Measurements from ENCODE around the gene CMTM7. TPM values are rescaled to one million over a fixed set of nuclear protein-coding genes. Genes with fewer than 3 reads are reported as not detected.

Gene CMTM7
- total and polyA plus RNA-seq, 2 of the 8 experiments (the other 6 are each of a cell fraction or from before 2014, with no cell fraction given) = 33.3 to 65.8 TPM

- Histone ChIP-seq H3K4ac (replicated peaks; ENCODE audit: insufficient read length, low read depth, low read length) (no peak overlapping the region), H4K91ac (replicated peaks; ENCODE audit: insufficient read length, low read length) (no peak overlapping the region), H3K79me1 (ENCODE audit: low read depth, low read length) (no peaks in the 10 kb centered on the region), H3K4me2 (ENCODE audit: insufficient read depth in 1 of 2, low read depth in 2 of 2, low read length in 2 of 2) (0 out of 4 replicates have a peak overlapping the region, but pooled peaks of 1 of the 2 experiments have one; percentile 10), H3K14ac (ENCODE audit: insufficient read length) (no peak overlapping the region), H4K5ac (ENCODE audit: insufficient read length, low read depth, low read length) (no peak overlapping the region), H3K4me3 (ENCODE audit: extremely low read depth in 1 of 4, insufficient read depth in 2 of 4, low read depth in 3 of 4, low read length in 4 of 4) (no peak overlapping the region), H2BK12ac (ENCODE audit: low read depth, low read length) (no peak overlapping the region), H3K18ac (ENCODE audit: extremely low read depth, low read length) (no peak overlapping the region), H3K36me3 (ENCODE audit: control insufficient read depth in 2 of 4, insufficient read depth in 4 of 4, low read length in 3 of 4) (peaks cover 0 to 6% (median 0%) of the 10 kb centered on the region in 4 experiments; a peak in 1 of 8 replicates), H3K27me3 (replicated peaks in 1 of 4; ENCODE audit: control insufficient read depth in 3 of 4, extremely low read depth in 1 of 4, insufficient read depth in 3 of 4, low read length in 3 of 4) (no peaks in the 10 kb centered on the region), H2BK5ac (ENCODE audit: low read depth, low read length) (no peak overlapping the region), H2BK120ac (replicated peaks; ENCODE audit: low read depth, low read length) (no peak overlapping the region), H3K27ac (ENCODE audit: low read depth, low read length) (no peak overlapping the region), H2BK20ac (ENCODE audit: low read length) (no peak overlapping the region), H4K20me1 (replicated peaks in 1 of 2; ENCODE audit: control insufficient read depth in 1 of 2, insufficient read depth in 2 of 2, low read length in 2 of 2) (no peaks in the 10 kb centered on the region), H3K79me2 (ENCODE audit: control insufficient read depth in 1 of 2, insufficient read depth in 2 of 2, low read length in 2 of 2) (no peaks in the 10 kb centered on the region), H3K9me3 (ENCODE audit: insufficient read depth in 2 of 2, low read depth in 1 of 2, low read length in 1 of 2) (no peaks in the 10 kb centered on the region), H2AK5ac (ENCODE audit: low read depth, low read length) (no peak overlapping the region), H4K8ac (ENCODE audit: extremely low read depth, insufficient read depth, low read length) (no peak overlapping the region), H3K4me1 (replicated peaks in 1 of 4; ENCODE audit: control insufficient read depth in 3 of 4, insufficient read depth in 4 of 4, low read length in 3 of 4) (peaks cover 0 to 7% (median 5%) of the 10 kb centered on the region in 4 experiments; a peak in 3 of 7 replicates), H2BK15ac (ENCODE audit: low read length) (no peak overlapping the region), H3K23ac (ENCODE audit: insufficient read length) (no peak overlapping the region), H2AFZ (ENCODE audit: low read length) (no peak overlapping the region), H3K9ac (replicated peaks in 1 of 4; ENCODE audit: extremely low read depth in 1 of 4, low read depth in 3 of 4, low read length in 3 of 4) (no peak overlapping the region), H3K56ac (replicated peaks; ENCODE audit: insufficient read length, low read depth, low read length) (no peak overlapping the region), H3K23me2 (ENCODE audit: low read depth, low read length) (no peaks in the 10 kb centered on the region)
- ChIA-PET POLR2A (ENCODE audit: partially characterized antibody) (no interaction called here), CTCF (ENCODE audit: partially characterized antibody) (interaction anchor here (0.7 to 4.3 kb wide), 5 partner anchors 8 to 271 kb away, joined by 3 to 32 read pairs (median 3); no protein-coding TSS in a partner anchor)
- no peak for DNase-seq (ENCODE audit: low read depth in 1 of 2, low spot score in 2 of 2)
- TF ChIP-seq SIRT6 (IDR thresholded peaks at IDR 0.05; ENCODE audit: low read length) (no peak), TBP (IDR thresholded peaks at IDR 0.05; ENCODE audit: low read depth, low read length) (no peak), POU5F1 (IDR thresholded peaks at IDR 0.05; ENCODE audit: low read depth, low read length) (no peak), KDM4A (IDR thresholded peaks at IDR 0.05; ENCODE audit: low read depth, low read length, severe bottlenecking) (no peak), SP2 (IDR thresholded peaks at IDR 0.05; ENCODE audit: low read length) (no peak), CBX5 (IDR thresholded peaks at IDR 0.05; ENCODE audit: low read depth, low read length) (no peak), RXRA (IDR thresholded peaks at IDR 0.05; ENCODE audit: insufficient read depth, low read depth, low read length) (no peak), EZH2 (IDR thresholded peaks at IDR 0.05; ENCODE audit: low read depth, low read length, severe bottlenecking) (no peak), RBBP5 (IDR thresholded peaks at IDR 0.05; ENCODE audit: borderline replicate concordance, low read depth, low read length) (no peak), SUZ12 (IDR thresholded peaks at IDR 0.05; ENCODE audit: low read length) (no peak)
- TF ChIP-seq, protein P1, sequence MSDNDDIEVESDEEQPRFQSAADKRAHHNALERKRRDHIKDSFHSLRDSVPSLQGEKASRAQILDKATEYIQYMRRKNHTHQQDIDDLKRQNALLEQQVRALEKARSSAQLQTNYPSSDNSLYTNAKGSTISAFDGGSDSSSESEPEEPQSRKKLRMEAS (IDR thresholded peaks at IDR 0.05) = no peak
- WGBS, 2 experiments (ENCODE audit: extremely low coverage in 1 of 2, insufficient coverage in 1 of 2, insufficient read length in 1 of 2, insufficient replicate concordance in 2 of 2, low coverage in 1 of 2, low lambda C conversion rate in 2 of 2, missing lambda C conversion rate in 1 of 2) = 79% methylated on average over 1 of the region's 1 CpG; no CpG with 5 or more reads in 1 of the 2 experiments
- no peak for FAIRE-seq
These were observed 56.3 kb downstream of the CMTM7 start for GRCh38 chr3:32447865-32448400.
